Measurements from ENCODE around the gene UCN2.

The UCN2 gene

DNA sequence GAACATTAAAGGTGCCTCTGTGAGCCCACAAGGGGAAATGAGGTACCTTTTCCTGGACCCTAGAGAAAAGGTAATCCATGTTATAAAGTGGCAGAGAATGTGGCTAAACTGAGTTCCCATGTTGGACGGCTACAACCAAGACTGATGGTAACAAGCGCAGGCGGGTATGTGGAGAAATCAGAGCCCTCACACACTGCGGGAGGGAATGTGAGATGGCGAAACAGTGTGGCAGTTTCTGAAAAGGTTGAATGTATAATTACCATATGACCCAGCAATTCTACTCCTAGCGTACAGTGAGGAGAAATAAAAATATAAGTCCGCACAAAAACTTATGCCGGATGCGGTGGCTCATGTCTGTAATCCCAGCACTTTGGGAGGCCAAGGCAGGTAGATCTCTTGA lies 35.5 kb downstream of the UCN2 start:
- DNase-seq (ENCODE audit: low spot score), result no peak
- H3K4me3 ChIP-seq, result no peak overlapping the region
- no peak overlapping the region for H3K27ac ChIP-seq
- TF ChIP-seq, protein P1, sequence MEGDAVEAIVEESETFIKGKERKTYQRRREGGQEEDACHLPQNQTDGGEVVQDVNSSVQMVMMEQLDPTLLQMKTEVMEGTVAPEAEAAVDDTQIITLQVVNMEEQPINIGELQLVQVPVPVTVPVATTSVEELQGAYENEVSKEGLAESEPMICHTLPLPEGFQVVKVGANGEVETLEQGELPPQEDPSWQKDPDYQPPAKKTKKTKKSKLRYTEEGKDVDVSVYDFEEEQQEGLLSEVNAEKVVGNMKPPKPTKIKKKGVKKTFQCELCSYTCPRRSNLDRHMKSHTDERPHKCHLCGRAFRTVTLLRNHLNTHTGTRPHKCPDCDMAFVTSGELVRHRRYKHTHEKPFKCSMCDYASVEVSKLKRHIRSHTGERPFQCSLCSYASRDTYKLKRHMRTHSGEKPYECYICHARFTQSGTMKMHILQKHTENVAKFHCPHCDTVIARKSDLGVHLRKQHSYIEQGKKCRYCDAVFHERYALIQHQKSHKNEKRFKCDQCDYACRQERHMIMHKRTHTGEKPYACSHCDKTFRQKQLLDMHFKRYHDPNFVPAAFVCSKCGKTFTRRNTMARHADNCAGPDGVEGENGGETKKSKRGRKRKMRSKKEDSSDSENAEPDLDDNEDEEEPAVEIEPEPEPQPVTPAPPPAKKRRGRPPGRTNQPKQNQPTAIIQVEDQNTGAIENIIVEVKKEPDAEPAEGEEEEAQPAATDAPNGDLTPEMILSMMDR (IDR thresholded peaks at IDR 0.05), result no peak

DNA sequence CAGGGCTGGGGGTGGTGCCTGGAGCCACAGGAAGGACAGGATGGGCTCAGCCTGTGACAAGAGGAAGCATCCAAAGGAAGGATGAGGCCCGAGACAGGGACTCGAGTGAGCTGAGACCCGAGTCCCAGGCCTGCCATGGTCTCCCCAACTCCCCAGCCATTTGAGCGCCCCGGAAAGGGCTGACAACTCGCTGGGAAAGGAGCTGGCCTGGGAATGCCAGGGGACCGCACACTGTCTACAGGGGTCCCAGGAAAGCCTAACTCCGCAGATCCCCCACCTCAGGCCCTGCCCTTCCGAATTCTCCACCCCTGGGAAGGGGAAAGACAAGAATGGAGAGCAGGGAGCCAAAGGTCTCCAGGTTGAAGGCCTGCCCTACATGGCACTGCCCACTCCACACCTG lies 38.6 kb downstream of the UCN2 start:
- Histone ChIP-seq H3K27ac (no peak overlapping the region), H3K4me3 (no peak overlapping the region)
- TF ChIP-seq, protein P1 (IDR thresholded peaks at IDR 0.05), result no peak
- DNase-seq (ENCODE audit: low spot score), result no peak

DNA sequence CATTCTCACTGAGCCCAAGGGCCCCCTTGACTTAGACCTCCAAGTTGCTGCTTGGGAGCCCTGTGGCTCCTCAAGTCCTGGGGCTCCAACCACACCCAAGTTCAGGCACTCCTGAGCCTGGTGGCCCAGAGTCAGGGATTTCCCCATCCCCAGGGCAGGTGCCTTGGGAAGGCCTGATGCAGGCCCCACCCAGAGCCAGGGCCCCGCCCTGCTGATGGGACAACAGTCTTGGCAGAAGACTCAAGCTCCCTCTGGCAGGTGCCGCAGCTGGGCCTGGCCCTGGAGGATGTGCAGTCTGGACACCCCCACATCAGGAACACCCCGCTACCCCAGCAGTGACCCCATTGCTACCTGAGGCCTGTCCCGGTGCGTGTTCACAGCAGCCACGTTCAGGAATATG lies 41.9 kb downstream of the UCN2 start:
- TF ChIP-seq, protein P1 (IDR thresholded peaks at IDR 0.05), result no peak
- no peak overlapping the region for H3K27ac ChIP-seq
- DNase-seq (ENCODE audit: low spot score), result no peak
- H3K4me3 ChIP-seq, result no peak overlapping the region

GRCh38 chr3:48519277-48519643 lies 44.3 kb downstream of the UCN2 start:
- no peak for DNase-seq (ENCODE audit: low spot score)
- Histone ChIP-seq H3K4me3 (no peak overlapping the region), H3K27ac (no peak overlapping the region)
- TF ChIP-seq, protein P1 (IDR thresholded peaks at IDR 0.05), result no peak

- Histone ChIP-seq H3K27ac (no peak overlapping the region), H3K4me3 (no peak overlapping the region)
- no peak for DNase-seq (ENCODE audit: low spot score)
- TF ChIP-seq, protein P1 (IDR thresholded peaks at IDR 0.05), result no peak
Observed at GRCh38 chr3:48518638-48519276, 44.8 kb downstream of the UCN2 start.

GRCh38 chr3:48518069-48518468 lies 45.5 kb downstream of the UCN2 start:
- Histone ChIP-seq H3K27ac (no peak overlapping the region), H3K4me3 (no peak overlapping the region)
- DNase-seq (ENCODE audit: low spot score), result no peak
- TF ChIP-seq, protein P1 (IDR thresholded peaks at IDR 0.05), result no peak

GRCh38 chr3:48516571-48516970 lies 47.0 kb downstream of the UCN2 start:
- no peak for DNase-seq (ENCODE audit: low spot score)
- no peak overlapping the region for H3K27ac ChIP-seq
- no peak overlapping the region for H3K4me3 ChIP-seq
- TF ChIP-seq, protein P1 (IDR thresholded peaks at IDR 0.05), result no peak
